ENCODE results near the gene LHFPL3.

DNA sequence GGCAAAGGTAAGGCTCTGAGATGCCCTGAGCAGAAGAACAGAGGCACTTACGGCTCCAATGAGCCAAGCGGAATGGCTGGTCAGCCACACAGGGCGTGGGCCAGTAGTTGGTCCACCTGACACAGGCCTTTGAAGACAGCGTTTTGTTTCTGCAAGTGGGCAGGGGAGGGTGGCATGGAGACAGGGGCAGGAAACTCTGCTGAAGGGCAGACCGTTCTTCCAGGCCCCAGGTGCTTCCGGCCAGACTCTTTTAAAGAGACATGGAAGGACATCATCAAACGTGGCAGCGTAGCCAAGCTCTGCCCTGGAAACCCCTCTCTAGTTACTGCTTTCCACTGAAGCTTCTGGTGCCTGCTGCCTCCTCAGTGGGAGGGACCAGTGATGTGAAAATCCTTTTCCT is 608.1 kb downstream of the LHFPL3 start:
- TF ChIP-seq EP300 (IDR thresholded peaks at IDR 0.05; ENCODE audit: borderline replicate concordance) (no peak), RAD21 (IDR thresholded peaks at IDR 0.05; ENCODE audit: low read depth) (no peak), EGR1 (IDR thresholded peaks at IDR 0.05) (no peak), CEBPB (IDR thresholded peaks at IDR 0.05) (no peak)
- TF ChIP-seq, protein P1, sequence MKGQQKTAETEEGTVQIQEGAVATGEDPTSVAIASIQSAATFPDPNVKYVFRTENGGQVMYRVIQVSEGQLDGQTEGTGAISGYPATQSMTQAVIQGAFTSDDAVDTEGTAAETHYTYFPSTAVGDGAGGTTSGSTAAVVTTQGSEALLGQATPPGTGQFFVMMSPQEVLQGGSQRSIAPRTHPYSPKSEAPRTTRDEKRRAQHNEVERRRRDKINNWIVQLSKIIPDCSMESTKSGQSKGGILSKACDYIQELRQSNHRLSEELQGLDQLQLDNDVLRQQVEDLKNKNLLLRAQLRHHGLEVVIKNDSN (IDR thresholded peaks at IDR 0.05), result no peak

All from Ishikawa (cell line).